Left renal pelvis (tissue), 4 donors: ENCODE results near the gene BICRA. TPM values are rescaled to one million over a fixed set of nuclear protein-coding genes. Genes with fewer than 3 reads are reported as not detected.

Experiments
- DNase-seq, 4 donors: peaks; one replicate each; pipeline ENCODE4 v3.0.0-alpha.2; 2013; ENCODE audit warnings: low read depth in 4 of 4, low spot score in 3 of 4
- polyA plus RNA-seq, 4 donors: library from polyadenylated mRNA; unstranded; fragments of 120-200 nt; gene quantifications; one replicate each; pipeline ENCODE4 v1.2.1, GENCODE V29; 2013; ENCODE audit not compliant: insufficient read length in 4 of 4

Gene BICRA
- polyA plus RNA-seq, 4 donors = 11.0 to 18.0 (median 13.2) TPM

DNA sequence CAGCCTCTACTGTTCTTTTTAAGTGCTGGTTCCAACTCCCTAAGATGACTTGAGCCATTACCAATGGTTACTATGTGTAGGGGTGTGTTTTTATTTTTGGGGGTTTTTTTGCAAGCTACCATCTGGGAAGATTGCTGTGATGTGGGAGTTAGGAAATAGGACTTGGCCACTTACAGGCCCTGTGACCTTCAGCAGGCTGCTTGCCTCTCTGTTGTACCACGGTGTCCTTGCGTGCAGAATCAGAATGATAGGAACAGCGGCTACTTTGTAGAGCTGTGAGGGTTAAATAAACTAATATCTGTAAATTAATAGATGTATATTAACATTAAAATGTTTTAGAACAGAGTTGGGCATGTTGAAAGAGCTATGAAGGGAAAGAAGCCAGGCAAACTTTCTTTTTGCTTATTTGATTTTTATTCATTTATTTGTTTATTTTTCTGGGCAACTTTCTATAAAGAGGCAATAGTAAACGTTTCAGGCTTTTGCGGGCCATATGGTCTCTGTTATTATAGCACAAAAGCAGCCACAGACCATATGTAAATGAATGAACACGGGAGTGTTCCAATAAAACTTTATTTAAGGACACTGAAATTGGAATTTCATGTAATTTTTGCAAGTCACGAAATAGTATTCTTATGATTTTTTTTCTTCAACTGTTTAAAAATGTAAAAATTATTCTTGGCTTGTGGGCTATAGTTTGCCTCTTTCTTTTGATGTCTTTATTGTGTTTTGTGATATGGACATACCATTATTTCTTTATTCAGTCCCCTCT is 77.9 kb downstream of the BICRA start:
- no peak for DNase-seq

GRCh38 chr19:47687906-47688305 is 79.0 kb downstream of the BICRA start:
- DNase-seq = no peak

DNA sequence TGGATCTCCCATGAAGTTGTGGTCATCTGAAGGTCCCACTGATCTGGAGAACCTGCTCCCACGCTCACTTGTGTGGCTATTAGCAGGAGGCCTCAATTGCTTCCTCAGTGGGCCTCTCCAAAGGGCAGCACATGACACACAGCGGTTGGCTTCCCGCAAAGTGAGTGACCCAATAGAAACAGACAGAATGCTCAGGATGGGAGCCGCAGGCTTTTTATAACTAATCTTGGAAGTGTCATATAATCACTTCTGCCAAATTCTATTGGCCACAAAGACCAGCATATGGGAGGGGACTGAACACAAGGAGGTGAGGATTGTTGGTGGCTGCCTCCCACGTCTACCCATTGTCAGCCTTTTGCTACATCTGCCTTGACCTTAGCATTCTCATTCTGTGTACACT is 82.2 kb downstream of the BICRA start:
- DNase-seq = no peak

DNA sequence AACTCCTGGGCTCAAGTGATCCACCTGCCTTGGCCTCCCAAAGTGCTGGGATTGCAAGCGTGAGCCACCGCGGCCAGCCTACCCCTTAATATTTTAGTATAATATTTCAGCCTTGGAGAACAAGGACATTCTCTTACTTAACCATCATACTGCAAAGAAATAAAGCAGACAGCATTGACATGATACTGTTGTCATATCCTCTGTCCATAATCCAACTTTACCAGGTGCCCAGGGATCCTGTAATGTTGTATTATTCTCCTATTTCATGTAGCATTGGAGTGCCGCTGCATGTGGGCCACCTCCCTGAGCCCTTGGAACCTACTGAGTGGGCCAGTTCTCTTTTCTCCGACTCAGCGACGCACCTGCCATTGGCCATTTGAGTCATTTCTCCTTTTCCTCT is 82.8 kb downstream of the BICRA start:
- no peak for DNase-seq

- DNase-seq = no peak
Observed at GRCh38 chr19:47693489-47693888, 84.6 kb downstream of the BICRA start.

DNA sequence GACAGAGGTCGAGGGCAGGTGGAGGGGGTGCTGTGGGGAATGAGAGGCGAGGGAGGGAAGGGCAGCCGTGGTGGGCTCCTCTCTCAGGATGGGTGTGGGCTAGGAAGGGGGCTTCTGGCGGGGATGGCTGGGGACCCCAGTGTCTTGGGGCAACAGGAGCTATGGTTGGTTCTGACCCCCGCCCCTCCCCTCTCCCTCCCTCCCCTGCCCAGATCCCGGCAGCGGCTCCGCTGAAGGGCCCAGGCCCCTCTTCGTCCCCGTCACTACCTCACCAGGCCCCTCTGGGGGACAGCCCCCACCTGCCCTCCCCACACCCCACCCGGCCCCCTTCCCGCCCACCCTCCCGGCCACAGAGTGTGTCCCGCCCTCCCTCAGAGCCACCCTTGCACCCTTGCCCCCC is 85.0 kb downstream of the BICRA start:
- no peak for DNase-seq

GRCh38 chr19:47694466-47695273 is 85.7 kb downstream of the BICRA start:
- DNase-seq = no peak

DNA sequence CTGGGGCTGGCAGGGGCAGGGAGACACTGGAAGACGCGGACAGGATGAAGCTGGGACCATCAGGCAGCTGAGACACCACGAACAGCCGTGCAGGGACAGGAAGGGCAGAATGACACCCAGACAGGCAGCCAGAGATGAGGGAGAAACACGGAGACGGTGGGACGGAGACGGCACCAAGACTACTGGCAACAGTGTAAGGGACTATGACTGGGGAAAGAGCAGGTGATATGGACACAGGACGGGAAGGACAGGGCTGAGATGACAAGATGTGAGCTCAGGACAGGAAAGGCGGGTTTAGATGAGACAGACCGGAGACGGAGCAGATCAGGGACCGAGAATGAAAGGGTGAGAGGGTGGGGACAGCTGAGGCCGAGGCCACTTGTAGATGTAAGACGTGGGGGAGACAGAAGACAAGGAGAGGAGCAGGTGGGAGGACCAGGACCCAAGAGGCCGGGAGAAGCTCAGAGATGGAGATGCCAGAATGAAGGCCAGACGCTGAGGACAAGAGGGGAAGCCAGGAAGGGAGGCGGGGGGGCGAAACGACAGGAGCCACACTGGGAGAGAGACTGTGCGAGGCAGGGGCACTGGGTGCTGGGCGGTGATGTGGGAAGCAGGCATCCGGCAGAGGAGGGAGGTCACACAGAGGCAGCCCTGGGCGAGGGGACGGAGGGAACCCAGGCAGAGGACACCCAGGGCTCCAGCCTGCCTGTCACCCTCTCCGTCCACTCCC is 86.8 kb downstream of the BICRA start:
- no peak for DNase-seq

DNA sequence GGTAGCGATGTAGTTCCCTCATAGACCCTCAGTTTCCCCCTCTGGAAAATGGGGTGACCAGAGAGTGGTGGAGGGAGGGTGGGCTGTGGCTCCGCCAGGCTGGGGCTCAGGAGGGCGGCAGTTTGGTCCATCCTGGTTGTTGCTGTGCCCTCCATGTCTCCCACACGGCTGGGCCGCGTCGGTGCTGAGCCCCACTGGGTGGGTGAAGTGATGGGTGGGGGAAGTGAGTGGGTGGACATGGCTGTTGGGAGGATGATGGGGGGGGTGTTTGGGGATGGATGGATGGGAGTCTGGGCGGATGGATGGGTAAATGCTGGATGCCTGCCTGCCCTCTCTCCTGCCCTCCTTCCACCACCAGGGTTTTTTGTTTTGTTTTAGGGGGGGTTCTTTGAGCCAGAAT is 87.7 kb downstream of the BICRA start:
- DNase-seq = no peak

DNA sequence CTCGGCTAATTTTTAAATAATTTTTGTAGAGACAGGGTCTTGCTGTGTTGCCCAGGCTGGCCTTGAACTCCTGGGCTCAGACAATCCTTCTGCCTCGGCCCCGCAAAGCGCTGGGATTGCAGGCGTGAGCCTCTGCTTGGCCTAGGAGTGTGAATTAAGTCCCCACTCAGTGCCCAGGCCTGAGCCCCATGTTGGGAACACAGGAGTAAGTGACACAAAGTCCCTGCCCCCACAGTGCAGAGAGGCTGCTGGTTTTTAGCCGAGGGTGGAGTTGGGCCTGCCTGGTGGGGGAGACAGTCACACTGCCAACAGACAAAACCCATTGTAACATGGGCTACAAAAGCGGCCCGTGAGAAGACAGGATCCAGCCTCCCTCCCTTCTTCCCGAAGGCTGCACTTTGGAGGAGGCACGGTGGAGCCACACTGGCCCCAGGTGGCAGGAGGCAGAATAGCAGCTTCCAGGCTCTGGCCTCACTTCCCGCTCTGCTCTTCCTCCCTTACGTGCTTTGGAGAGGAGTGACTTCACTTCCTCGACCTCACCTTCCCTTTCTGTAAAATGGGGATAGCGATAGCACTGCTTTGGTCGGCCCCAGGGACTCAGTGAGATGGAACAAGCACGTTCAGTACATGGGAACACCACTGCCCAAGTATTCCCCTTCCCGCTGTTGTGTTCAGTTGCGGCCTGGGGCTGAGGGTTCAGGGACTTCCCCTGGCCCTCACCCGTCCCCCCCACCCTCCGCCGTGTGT is 89.1 kb downstream of the BICRA start:
- peak in 3 of 4 donors; percentile 33 to 42 (median 39) for DNase-seq

- no peak for DNase-seq
Observed at GRCh38 chr19:47698631-47699359, 89.9 kb downstream of the BICRA start.

DNA sequence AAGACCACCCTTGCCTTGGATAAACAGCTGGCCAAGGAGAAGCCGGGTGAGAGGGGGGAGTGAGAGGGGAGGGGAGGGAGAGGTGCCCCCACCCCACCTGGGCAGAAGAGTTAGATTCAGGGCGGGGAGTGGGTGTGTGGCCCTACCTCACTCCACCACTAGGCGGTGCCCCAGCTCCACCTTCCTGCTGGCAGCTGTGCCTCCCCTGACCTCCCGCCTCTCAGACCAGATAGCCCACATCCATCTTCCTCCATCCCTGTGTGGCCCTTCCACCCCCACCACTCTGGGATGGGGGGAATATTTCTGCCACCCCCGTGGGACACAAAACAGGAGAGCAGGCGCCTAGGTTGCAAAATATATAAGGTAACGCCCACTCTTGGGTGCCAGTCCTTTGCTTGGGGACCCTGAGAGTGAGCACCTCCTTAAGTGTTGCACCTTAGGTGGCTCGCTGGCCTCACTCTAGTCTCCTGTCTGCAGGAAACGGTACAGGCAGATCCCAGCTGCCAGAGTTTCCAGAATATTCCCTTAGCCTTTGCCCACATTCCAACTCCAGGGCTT is 90.5 kb downstream of the BICRA start:
- no peak for DNase-seq

GRCh38 chr19:47700934-47701716 is 92.2 kb downstream of the BICRA start:
- DNase-seq = no peak

DNA sequence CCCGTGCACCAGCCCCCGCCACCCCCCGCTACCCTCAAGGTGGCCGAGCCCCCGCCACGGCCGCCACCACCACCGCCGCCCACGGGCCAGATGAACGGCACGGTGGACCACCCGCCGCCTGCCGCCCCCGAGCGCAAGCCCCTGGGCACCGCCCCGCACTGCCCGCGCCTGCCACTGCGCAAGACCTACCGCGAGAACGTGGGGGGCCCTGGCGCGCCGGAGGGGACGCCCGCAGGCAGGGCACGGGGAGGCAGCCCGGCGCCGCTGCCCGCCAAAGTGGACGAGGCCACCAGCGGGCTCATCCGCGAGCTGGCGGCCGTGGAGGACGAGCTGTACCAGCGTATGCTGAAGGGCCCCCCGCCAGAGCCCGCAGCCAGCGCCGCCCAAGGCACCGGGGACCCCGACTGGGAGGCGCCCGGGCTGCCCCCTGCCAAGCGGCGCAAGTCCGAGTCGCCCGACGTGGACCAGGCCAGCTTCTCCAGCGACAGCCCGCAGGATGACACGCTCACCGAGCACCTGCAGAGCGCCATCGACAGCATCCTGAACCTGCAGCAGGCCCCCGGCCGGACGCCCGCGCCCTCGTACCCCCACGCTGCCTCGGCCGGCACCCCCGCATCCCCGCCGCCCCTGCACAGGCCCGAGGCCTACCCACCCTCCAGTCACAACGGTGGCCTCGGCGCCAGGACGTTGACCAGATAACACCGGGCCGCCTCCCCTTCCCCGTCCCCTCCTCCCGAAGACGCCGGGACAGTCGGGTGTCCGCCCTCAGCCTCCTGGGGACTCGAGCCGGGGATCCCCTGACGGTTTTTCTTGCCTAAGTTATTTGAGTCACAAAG is 93.0 kb downstream of the BICRA start:
- no peak for DNase-seq

- no peak for DNase-seq
Observed at GRCh38 chr19:47702671-47703070, 93.7 kb downstream of the BICRA start.

DNA sequence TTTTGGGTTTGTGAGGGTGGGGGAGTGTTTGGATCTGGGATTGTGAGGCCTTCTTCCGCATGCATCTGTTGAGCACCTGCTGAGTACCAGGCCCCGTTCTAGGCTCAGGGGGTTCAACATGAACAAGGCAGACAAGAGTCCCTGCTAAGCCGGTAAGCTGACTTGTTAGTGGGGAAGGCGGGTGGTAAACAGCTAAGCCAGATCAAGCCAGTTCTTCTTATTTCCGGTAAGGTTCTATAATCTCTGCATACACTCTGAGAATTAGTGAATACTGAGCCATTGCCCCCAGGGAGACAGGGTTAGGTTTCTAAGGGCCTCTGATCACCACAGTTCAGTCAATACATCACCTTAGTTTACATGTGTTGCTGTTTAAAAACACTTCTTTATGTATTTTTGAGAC is 94.4 kb downstream of the BICRA start:
- no peak for DNase-seq

- no peak for DNase-seq
Observed at GRCh38 chr19:47704024-47704423, 95.1 kb downstream of the BICRA start.

DNA sequence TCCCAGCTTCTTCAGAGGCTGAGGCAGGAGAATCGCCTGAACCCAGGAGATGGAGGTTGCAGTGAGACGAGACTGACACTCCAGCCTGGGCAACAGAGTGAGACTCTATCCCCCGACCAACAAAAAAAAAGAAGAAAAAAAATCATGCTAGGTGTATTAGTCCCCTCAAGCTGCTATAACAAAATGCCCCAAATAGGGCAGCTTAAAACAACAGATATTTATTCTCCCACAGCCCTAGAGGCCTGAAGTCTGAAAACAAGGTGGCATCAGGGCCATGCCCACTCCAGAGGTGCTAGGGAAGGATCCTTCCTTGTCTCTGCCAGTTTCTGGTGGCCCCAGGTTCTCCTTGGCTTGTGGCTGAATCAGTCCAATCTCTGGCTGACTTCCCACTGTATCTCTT is 95.7 kb downstream of the BICRA start:
- DNase-seq = no peak
